22Rv1 (cell line): ENCODE measurements around the gene C10orf143.

Experiments
- H3K27ac ChIP-seq: fragments of 450-650 bp; 2 replicates; pipeline ENCODE4 v1.5.1; 2017
- CTCF ChIP-seq: fragments of 450-650 bp; IDR thresholded peaks from 2 replicates; pipeline ENCODE4 v1.5.1; 2017; ENCODE audit warnings: mild to moderate bottlenecking
- ZFX ChIP-seq: fragments of 450-650 bp; IDR thresholded peaks from 2 replicates; pipeline ENCODE4 v1.6.1; 2017; ENCODE audit warnings: antibody characterized with exemption, borderline replicate concordance

The C10orf143 gene

GRCh38 chr10:130040817-130041330 is 69.8 kb downstream of the C10orf143 start:
- H3K27ac ChIP-seq: no peak overlapping the region
- TF ChIP-seq CTCF (no peak), ZFX (no peak)

- no peak overlapping the region for H3K27ac ChIP-seq
- TF ChIP-seq ZFX: no peak
- no peak for TF ChIP-seq CTCF
Measured at GRCh38 chr10:130040351-130040750, 70.3 kb downstream of the C10orf143 start.

GRCh38 chr10:130039141-130039540 is 71.5 kb downstream of the C10orf143 start:
- no peak for TF ChIP-seq ZFX
- no peak for TF ChIP-seq CTCF
- H3K27ac ChIP-seq: no peak overlapping the region

- no peak overlapping the region for H3K27ac ChIP-seq
- TF ChIP-seq ZFX (no peak), CTCF (no peak)
Measured at GRCh38 chr10:130038611-130039109, 72.0 kb downstream of the C10orf143 start.

GRCh38 chr10:130038019-130038555 is 72.5 kb downstream of the C10orf143 start:
- no peak overlapping the region for H3K27ac ChIP-seq
- no peak for TF ChIP-seq ZFX
- no peak for TF ChIP-seq CTCF

- no peak overlapping the region for H3K27ac ChIP-seq
- TF ChIP-seq ZFX: no peak
- TF ChIP-seq CTCF: no peak
Measured at GRCh38 chr10:130037169-130037661, 73.4 kb downstream of the C10orf143 start.

- no peak for TF ChIP-seq CTCF
- TF ChIP-seq ZFX: no peak
- no peak overlapping the region for H3K27ac ChIP-seq
Measured at GRCh38 chr10:130036296-130037065, 74.1 kb downstream of the C10orf143 start.
